Measurements from ENCODE around the gene HIPK2.

Gene HIPK2

DNA sequence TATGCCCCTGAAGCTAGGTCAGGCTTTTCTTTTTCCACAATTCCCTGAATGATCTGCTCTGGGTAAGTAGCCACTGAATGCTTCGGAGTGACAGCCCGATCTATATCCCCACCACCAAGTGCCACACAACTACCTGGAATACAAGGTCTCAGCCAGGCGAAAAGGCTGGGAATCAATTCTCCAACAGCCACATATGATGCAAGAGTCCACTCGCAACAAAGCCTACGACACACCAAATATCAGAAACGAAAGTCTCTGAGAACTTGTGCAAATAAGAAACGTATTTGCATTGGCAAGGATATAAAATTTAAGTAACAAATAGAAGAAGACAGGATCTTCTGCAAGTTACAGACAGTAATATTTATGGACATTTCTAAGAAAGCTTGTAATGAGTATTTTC, 5.7 kb downstream of the HIPK2 start:
- Mint-ChIP-seq H3K27ac (no peak overlapping the region), H3K36me3 (ENCODE audit: low read depth) (peaks cover 25% of the 10 kb centered on the region), H3K4me3 (no peak overlapping the region), H3K9me3 (no peaks in the 10 kb centered on the region), H3K27me3 (no peaks in the 10 kb centered on the region), H3K4me1 (ENCODE audit: low read depth) (peaks cover 88% of the 10 kb centered on the region)

DNA sequence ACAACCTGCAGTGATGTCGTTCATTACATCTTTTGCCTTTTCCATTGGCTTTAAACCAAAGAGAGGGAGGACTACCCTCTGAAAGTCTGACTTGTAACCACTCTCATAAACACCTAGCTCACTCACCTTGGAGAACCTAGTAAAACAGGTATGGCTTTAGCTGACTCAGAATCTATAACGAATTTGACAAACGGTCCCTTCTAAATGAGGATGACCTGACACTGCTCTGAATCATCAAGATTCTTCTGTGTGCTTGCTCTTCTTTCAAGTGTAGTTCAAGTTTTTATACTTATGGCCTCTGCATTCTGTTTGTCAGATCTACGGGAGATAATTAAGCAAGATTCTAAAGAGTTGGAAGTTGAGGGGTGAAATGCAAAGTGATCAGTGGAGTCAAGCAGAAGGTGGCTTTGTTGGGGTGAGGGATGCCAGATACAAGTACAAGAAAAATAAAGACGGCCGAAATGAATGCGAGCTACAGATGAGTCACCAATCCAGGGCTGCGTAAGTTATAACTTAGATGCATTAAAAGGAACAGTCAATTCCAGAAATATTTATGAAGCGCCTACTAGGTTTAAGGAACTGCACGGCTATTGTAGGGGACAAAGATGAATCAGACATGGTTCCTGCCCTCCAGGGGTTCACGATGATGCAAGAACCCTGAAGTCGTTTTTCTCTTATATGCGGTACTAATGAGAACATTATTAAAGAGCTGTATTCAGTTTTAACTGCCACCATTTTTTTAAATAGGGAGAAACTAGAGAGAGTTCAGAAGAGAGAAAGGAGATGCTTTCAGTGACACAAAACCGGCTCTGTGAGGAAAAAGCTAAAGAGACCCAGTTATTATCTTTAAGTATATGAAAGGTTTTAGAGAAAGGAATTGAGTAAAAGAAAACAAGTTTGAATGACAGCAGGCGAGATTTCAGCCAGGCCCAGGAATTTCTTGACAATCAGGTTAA, 6.5 kb downstream of the HIPK2 start:
- H3K36me3 Mint-ChIP-seq (ENCODE audit: low read depth), result peaks cover 25% of the 10 kb centered on the region
- no peak overlapping the region for H3K27ac Mint-ChIP-seq
- H3K4me1 Mint-ChIP-seq (ENCODE audit: low read depth), result peaks cover 97% of the 10 kb centered on the region
- no peak overlapping the region for H3K4me3 Mint-ChIP-seq
- H3K9me3 Mint-ChIP-seq, result no peaks in the 10 kb centered on the region
- H3K27me3 Mint-ChIP-seq, result no peaks in the 10 kb centered on the region

GRCh38 chr7:139769761-139770160, 8.0 kb downstream of the HIPK2 start:
- no peaks in the 10 kb centered on the region for H3K27me3 Mint-ChIP-seq
- no peak overlapping the region for H3K27ac Mint-ChIP-seq
- no peaks in the 10 kb centered on the region for H3K9me3 Mint-ChIP-seq
- H3K4me3 Mint-ChIP-seq, result no peak overlapping the region
- peaks cover 89% of the 10 kb centered on the region for H3K4me1 Mint-ChIP-seq (ENCODE audit: low read depth)
- peaks cover 25% of the 10 kb centered on the region for H3K36me3 Mint-ChIP-seq (ENCODE audit: low read depth)

DNA sequence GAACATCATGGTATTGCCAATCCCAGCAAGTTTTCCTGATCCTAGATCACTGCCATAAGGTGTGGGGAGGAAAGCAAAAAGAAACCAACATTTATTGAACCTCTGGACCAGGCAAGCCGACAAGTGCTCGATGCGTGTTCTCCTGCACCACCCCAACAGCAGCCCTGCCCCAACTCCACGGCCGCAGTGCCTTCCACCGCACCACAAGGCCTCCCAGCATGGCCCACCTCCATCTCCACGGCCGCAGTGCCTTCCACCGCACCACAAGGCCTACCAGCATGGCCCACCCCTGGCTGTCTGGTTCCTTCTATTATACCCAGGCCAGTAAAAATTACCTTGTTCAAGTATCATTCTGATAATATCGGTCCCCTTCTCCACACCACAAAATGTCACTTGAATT, 8.7 kb downstream of the HIPK2 start:
- H3K27me3 Mint-ChIP-seq, result no peaks in the 10 kb centered on the region
- H3K4me1 Mint-ChIP-seq (ENCODE audit: low read depth), result peaks cover 86% of the 10 kb centered on the region
- peaks cover 30% of the 10 kb centered on the region for H3K36me3 Mint-ChIP-seq (ENCODE audit: low read depth)
- no peaks in the 10 kb centered on the region for H3K9me3 Mint-ChIP-seq
- H3K4me3 Mint-ChIP-seq, result no peak overlapping the region
- peak overlapping the region; percentile 66 for H3K27ac Mint-ChIP-seq

DNA sequence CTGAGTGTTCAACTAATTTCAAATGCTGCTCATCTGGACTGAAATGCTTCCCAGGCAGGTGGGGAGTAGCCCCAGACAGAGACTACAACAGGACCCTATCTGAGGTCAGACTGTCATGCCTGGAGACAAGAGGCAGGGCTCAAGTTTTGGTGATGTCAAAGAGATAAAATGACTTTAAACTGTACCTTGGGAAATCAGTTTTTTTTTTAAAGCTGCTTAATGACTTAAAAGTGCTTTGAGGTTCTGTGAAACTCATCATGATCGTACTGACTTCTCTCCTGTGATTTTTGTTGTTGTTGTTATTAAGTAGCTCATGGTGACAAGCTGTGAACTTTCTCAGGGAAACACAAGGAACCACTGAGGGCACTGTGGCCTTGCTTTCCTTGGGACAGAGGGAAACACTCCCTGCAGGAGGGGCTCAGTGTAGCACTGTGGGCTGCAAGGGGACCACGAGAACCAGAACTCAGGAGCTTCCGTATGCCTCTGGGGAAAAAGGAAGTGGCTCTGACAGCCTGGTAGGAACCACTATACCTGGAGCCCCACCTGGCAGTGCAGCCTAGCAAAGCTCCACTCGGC, 9.5 kb downstream of the HIPK2 start:
- H3K27ac Mint-ChIP-seq, result peak overlapping the region; percentile 58

GRCh38 chr7:139767561-139767982, 10.2 kb downstream of the HIPK2 start:
- peaks cover 82% of the 10 kb centered on the region for H3K4me1 Mint-ChIP-seq (ENCODE audit: low read depth)
- no peaks in the 10 kb centered on the region for H3K27me3 Mint-ChIP-seq
- peaks cover 31% of the 10 kb centered on the region for H3K36me3 Mint-ChIP-seq (ENCODE audit: low read depth)
- peak overlapping the region; percentile 17 for H3K4me3 Mint-ChIP-seq
- peak overlapping the region; percentile 58 for H3K27ac Mint-ChIP-seq
- no peaks in the 10 kb centered on the region for H3K9me3 Mint-ChIP-seq

More for the DNA sequence above, 9.5 kb downstream of the HIPK2 start:
- Mint-ChIP-seq H3K4me3 (peak overlapping the region; percentile 31), H3K4me1 (ENCODE audit: low read depth) (peaks cover 82% of the 10 kb centered on the region), H3K9me3 (no peaks in the 10 kb centered on the region), H3K27me3 (no peaks in the 10 kb centered on the region), H3K36me3 (ENCODE audit: low read depth) (peaks cover 31% of the 10 kb centered on the region)

DNA sequence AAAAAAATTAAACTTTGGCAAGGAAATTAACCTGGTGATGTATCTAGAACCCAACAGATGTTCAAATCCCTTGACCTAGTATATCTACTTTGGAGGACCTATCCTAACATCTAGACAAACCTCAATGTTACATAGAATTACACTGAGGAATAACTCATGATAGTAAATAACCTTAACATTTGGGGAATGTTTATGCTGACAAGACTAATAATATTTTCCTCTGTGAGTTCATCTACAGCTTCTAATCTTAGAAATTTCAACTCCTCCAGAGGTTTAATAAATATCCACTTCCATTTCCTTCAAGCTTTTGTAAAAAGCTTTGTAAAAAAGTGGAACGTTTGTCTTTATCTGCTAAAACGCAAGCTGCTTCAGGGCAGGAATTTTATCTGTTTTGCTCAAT, 12.7 kb downstream of the HIPK2 start:
- H3K27me3 Mint-ChIP-seq, result no peaks in the 10 kb centered on the region
- H3K36me3 Mint-ChIP-seq (ENCODE audit: low read depth), result peaks cover 32% of the 10 kb centered on the region
- peaks cover 65% of the 10 kb centered on the region for H3K4me1 Mint-ChIP-seq (ENCODE audit: low read depth)
- H3K4me3 Mint-ChIP-seq, result no peak overlapping the region
- no peaks in the 10 kb centered on the region for H3K9me3 Mint-ChIP-seq
- no peak overlapping the region for H3K27ac Mint-ChIP-seq

- Mint-ChIP-seq H3K27ac (no peak overlapping the region), H3K4me1 (ENCODE audit: low read depth) (peaks cover 61% of the 10 kb centered on the region), H3K27me3 (no peaks in the 10 kb centered on the region), H3K4me3 (no peak overlapping the region), H3K9me3 (no peaks in the 10 kb centered on the region), H3K36me3 (ENCODE audit: low read depth) (peaks cover 23% of the 10 kb centered on the region)
These were observed 14.5 kb downstream of the HIPK2 start for GRCh38 chr7:139763330-139763729.

DNA sequence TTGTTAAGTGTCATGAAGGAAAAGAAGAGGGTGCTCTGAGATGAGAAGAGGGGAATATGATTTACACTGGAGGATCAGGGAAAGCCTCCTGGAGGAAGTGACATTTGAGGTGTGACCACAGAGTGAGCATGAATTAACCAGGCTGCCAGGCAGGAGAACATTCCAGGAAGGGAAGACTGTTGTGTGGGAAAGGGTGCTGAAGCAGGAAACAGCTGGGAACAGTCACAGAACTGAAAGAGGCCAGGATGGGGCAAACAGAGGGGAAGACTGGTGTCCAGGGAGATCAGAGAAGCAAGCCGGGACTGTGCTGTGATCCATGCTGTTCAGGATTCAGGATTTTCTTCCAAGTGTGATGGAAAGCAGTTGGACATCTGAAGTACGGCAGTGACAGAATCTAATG, 14.9 kb downstream of the HIPK2 start:
- H3K9me3 Mint-ChIP-seq, result no peaks in the 10 kb centered on the region
- peaks cover 57% of the 10 kb centered on the region for H3K4me1 Mint-ChIP-seq (ENCODE audit: low read depth)
- peaks cover 23% of the 10 kb centered on the region for H3K36me3 Mint-ChIP-seq (ENCODE audit: low read depth)
- no peak overlapping the region for H3K27ac Mint-ChIP-seq
- no peaks in the 10 kb centered on the region for H3K27me3 Mint-ChIP-seq
- no peak overlapping the region for H3K4me3 Mint-ChIP-seq

DNA sequence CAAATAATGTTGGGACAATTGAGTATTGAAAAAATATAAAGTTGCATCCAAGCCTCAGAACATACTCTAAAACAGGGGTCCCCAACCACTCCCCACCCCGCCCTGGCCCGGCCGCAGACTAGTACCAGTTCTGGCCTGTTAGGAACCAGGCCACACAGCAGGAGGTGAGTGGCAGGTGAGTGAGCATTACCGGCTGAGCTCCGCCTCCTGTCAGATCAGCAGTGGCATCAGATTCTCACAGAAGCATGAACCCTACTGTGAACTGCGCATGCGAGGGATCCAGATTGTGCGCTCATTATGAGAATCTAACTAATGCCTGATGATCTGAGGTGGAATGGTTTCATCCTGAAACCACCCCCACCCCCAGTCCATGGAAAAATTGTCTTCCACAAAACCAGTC, 19.4 kb downstream of the HIPK2 start:
- no peak overlapping the region for H3K4me3 Mint-ChIP-seq
- H3K36me3 Mint-ChIP-seq (ENCODE audit: low read depth), result peaks cover 28% of the 10 kb centered on the region
- H3K27me3 Mint-ChIP-seq, result no peaks in the 10 kb centered on the region
- H3K9me3 Mint-ChIP-seq, result no peaks in the 10 kb centered on the region
- peaks cover 54% of the 10 kb centered on the region for H3K4me1 Mint-ChIP-seq (ENCODE audit: low read depth)
- no peak overlapping the region for H3K27ac Mint-ChIP-seq

GRCh38 chr7:139757968-139758367, 19.8 kb downstream of the HIPK2 start:
- H3K4me3 Mint-ChIP-seq, result no peak overlapping the region
- no peaks in the 10 kb centered on the region for H3K9me3 Mint-ChIP-seq
- peaks cover 54% of the 10 kb centered on the region for H3K4me1 Mint-ChIP-seq (ENCODE audit: low read depth)
- no peaks in the 10 kb centered on the region for H3K27me3 Mint-ChIP-seq
- peaks cover 26% of the 10 kb centered on the region for H3K36me3 Mint-ChIP-seq (ENCODE audit: low read depth)
- no peak overlapping the region for H3K27ac Mint-ChIP-seq

DNA sequence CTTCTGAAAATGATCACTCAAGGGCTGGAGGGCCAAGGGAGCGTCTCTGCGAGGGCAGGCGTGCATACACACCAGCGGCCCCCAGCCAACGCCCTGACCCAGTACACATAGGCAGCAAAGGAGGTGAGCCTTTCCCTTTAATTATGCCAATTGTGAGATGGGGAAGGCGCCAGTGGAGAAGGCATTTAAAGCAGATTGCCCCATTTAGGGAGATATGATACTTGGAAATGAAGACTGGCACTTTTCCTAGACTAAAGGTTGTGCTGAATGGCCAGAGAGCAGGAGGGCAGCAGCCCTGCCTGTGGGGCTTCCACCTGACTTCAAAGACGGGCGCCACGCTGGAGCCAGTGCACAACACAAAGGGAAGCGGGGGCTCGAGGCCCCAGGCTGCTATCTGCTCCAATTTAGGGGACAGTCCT, 24.1 kb downstream of the HIPK2 start:
- H3K4me3 Mint-ChIP-seq, result no peak overlapping the region
- H3K27ac Mint-ChIP-seq, result no peak overlapping the region
- peaks cover 15% of the 10 kb centered on the region for H3K36me3 Mint-ChIP-seq (ENCODE audit: low read depth)
- H3K27me3 Mint-ChIP-seq, result no peaks in the 10 kb centered on the region
- peaks cover 70% of the 10 kb centered on the region for H3K4me1 Mint-ChIP-seq (ENCODE audit: low read depth)
- no peaks in the 10 kb centered on the region for H3K9me3 Mint-ChIP-seq

- H3K4me3 Mint-ChIP-seq, result no peak overlapping the region
- H3K27me3 Mint-ChIP-seq, result no peaks in the 10 kb centered on the region
- H3K9me3 Mint-ChIP-seq, result no peaks in the 10 kb centered on the region
- H3K36me3 Mint-ChIP-seq (ENCODE audit: low read depth), result peaks cover 15% of the 10 kb centered on the region
- H3K4me1 Mint-ChIP-seq (ENCODE audit: low read depth), result peaks cover 72% of the 10 kb centered on the region
- H3K27ac Mint-ChIP-seq, result no peak overlapping the region
These were observed 24.6 kb downstream of the HIPK2 start for GRCh38 chr7:139753081-139753692.

DNA sequence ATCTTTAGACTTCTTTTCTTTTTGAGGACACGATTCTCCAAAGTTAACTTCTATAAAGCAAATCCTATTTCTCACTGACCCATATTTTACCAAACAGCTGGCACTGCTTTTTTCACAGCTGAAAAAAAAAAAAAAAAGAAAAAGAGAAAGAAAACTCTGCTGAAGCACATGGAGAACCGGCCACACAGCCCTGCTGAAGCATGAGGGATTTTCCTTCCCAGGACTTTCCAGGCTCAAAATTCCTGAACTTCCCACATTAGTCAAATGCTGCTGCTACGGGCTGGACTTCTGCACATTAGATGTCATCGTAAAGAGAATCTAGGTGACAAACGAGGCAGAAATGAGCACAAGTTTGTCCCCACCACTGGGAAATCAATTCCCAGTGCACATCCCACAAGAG, 25.2 kb downstream of the HIPK2 start:
- Mint-ChIP-seq H3K9me3 (no peaks in the 10 kb centered on the region), H3K36me3 (ENCODE audit: low read depth) (peaks cover 15% of the 10 kb centered on the region), H3K27ac (no peak overlapping the region), H3K4me3 (no peak overlapping the region), H3K27me3 (no peaks in the 10 kb centered on the region), H3K4me1 (ENCODE audit: low read depth) (peaks cover 76% of the 10 kb centered on the region)

GRCh38 chr7:139752148-139752547, 25.6 kb downstream of the HIPK2 start:
- H3K36me3 Mint-ChIP-seq (ENCODE audit: low read depth), result peaks cover 15% of the 10 kb centered on the region
- no peaks in the 10 kb centered on the region for H3K9me3 Mint-ChIP-seq
- no peak overlapping the region for H3K4me3 Mint-ChIP-seq
- H3K27me3 Mint-ChIP-seq, result no peaks in the 10 kb centered on the region
- no peak overlapping the region for H3K27ac Mint-ChIP-seq
- H3K4me1 Mint-ChIP-seq (ENCODE audit: low read depth), result peaks cover 80% of the 10 kb centered on the region
